Measurements from ENCODE around the gene FRAS1.
"Not testable (repeated sequence)": the region's sequence is repeated elsewhere in the genome, so short reads cannot be mapped to it uniquely, and the experiment has no call there.

Gene FRAS1

GRCh38 chr4:78247536-78248285 lies 190.6 kb downstream of the FRAS1 start:
- H3K4me3 ChIP-seq (replicated peaks; ENCODE audit: low read depth, low read length), result no peak overlapping the region
- TF ChIP-seq CTCF (IDR thresholded peaks at IDR 0.05; ENCODE audit: low read depth, low read length, missing control alignments), result no peak
- no peak for DNase-seq (ENCODE audit: extremely low read depth, low read depth)

DNA sequence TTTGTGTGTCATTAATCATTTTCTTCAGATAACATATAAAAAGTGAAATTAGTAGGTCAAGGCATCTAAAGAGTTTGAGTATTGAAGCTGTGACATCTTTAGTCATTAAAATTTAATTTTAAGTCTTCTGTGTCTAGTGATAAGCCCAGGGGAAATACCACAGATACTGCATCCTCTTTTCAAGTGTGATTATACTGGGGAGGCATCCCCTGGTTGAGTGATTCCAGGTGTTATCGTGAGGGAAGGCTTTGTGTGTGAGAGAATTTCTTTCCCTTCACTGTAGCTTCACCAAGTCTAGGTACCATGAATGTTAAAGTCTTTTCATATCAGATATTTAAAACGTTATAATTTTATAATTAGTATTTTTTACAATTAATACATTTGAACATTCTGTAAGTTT lies 193.4 kb downstream of the FRAS1 start:
- TF ChIP-seq CTCF (IDR thresholded peaks at IDR 0.05; ENCODE audit: low read depth, low read length, missing control alignments), result no peak
- DNase-seq (ENCODE audit: extremely low read depth, low read depth), result no peak
- H3K4me3 ChIP-seq (replicated peaks; ENCODE audit: low read depth, low read length), result no peak overlapping the region

GRCh38 chr4:78252773-78253172 lies 195.7 kb downstream of the FRAS1 start:
- not testable (repeated sequence) for DNase-seq (ENCODE audit: extremely low read depth, low read depth)

DNA sequence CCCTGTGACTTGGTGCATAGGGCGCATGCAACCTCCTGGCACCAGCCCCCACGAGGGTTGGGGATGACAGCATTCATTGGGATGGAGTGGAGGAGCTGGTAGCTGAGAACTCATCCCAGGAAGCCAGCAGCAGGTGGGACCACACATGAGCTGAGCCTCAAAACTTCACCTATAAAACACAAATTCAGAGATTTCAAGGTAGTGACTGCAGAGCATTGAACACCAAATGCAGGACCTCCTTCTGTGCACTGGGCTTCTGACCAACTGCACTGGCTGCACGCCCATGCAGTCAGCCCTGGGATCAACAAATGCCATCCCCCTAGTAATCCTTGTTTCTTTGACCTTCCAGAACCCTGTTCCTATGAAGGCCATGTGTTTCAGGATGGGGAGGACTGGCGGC lies 197.8 kb downstream of the FRAS1 start:
- H3K4me3 ChIP-seq (replicated peaks; ENCODE audit: low read depth, low read length), result no peak overlapping the region

More at GRCh38 chr4:78252773-78253172, 195.7 kb downstream of the FRAS1 start:
- not testable (repeated sequence) for H3K4me3 ChIP-seq (replicated peaks; ENCODE audit: low read depth, low read length)

GRCh38 chr4:78265006-78265405 lies 207.9 kb downstream of the FRAS1 start:
- H3K4me3 ChIP-seq (replicated peaks; ENCODE audit: low read depth, low read length), result no peak overlapping the region
- TF ChIP-seq CTCF (IDR thresholded peaks at IDR 0.05; ENCODE audit: low read depth, low read length, missing control alignments), result no peak
- DNase-seq (ENCODE audit: extremely low read depth, low read depth), result no peak

More for the DNA sequence above, 197.8 kb downstream of the FRAS1 start:
- TF ChIP-seq CTCF (IDR thresholded peaks at IDR 0.05; ENCODE audit: low read depth, low read length, missing control alignments), result no peak
- no peak for DNase-seq (ENCODE audit: extremely low read depth, low read depth)

DNA sequence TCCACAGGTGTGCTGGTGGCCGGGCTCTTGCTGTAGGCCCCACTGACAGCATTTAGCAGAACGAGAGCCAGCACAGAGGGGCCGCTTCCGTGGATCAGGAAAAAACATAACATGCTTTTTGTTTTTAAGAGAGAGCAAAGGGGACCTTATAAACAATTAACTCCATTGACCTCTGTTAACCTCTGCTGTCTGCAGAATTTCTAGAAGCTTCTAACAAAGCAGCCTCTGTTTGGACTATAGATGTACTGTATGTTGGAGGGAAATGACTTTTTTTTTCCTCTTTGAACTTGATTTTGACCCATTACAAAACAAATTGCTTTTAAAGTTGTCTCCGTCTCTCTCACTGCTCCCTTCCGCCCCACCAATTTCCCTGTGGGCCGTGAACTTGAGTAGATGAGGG lies 210.7 kb downstream of the FRAS1 start:
- TF ChIP-seq CTCF (IDR thresholded peaks at IDR 0.05; ENCODE audit: low read depth, low read length, missing control alignments), result no peak
- DNase-seq (ENCODE audit: extremely low read depth, low read depth), result no peak
- H3K4me3 ChIP-seq (replicated peaks; ENCODE audit: low read depth, low read length), result no peak overlapping the region

DNA sequence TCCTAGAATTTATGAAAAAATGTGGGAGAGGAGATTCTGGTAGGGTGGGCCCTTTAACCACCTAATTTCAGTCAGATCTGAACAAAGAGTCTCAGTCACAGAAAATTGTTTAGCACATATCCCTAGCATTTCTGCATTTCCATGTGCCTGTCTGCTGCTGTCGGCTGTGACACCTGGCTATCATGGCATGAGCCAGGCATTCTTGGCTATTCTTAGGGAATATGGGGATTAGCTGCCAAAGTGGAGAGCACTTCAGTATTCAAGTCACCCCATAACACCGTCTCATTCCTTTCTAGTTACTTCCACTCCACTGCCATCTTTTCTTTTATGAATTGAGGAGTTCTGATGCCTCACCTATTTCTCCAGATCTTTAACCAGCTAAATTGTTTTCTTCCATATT lies 211.5 kb downstream of the FRAS1 start:
- DNase-seq (ENCODE audit: extremely low read depth, low read depth), result no peak
- no peak overlapping the region for H3K4me3 ChIP-seq (replicated peaks; ENCODE audit: low read depth, low read length)
- TF ChIP-seq CTCF (IDR thresholded peaks at IDR 0.05; ENCODE audit: low read depth, low read length, missing control alignments), result no peak

- not testable (repeated sequence) for H3K4me3 ChIP-seq (replicated peaks; ENCODE audit: low read depth, low read length); DNase-seq (ENCODE audit: extremely low read depth, low read depth)
Observed at GRCh38 chr4:78275450-78275849, 218.3 kb downstream of the FRAS1 start.

All from HFF-Myc (cell line).